ENCODE data around the gene RTF1. TPM values are rescaled to one million over a fixed set of nuclear protein-coding genes. Genes with fewer than 3 reads are reported as not detected.

The RTF1 gene
- total RNA-seq, 1 experiment from 2014 or later, result 18.8 TPM

DNA sequence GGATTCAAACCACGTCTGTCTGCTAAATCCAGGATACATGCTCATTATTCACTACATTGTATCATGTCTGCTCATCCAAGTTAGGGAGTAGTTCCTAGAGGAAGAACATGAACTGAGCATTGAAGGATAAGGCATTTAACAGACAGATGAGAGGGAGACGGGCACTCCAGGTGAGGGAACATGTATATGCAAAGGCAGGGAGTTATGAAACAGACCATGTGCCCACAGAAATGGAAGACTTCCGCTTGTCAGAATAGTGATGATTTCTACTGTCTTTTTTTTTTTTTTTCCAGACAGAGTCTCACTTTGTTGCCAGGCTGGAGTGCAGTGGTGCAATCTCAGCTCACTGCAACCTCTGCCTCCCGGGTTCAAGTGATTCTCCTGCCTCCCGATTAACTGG lies 9.6 kb upstream of the RTF1 start:
- H3K27ac Mint-ChIP-seq (ENCODE audit: unreplicated experiment), result no peak overlapping the region
- peaks cover 16% of the 10 kb centered on the region for H3K36me3 Mint-ChIP-seq (ENCODE audit: insufficient read depth, unreplicated experiment)
- H3K4me3 Mint-ChIP-seq (ENCODE audit: low read depth, unreplicated experiment), result no peak overlapping the region
- intact Hi-C loops (cut with micrococcal nuclease; ENCODE audit: unreplicated experiment), result no loop called here
- DNase-seq, result no peak
- no peaks in the 10 kb centered on the region for H3K4me1 Mint-ChIP-seq (ENCODE audit: low read depth, unreplicated experiment)
- no TSS peak for BruUV-seq (replicated peaks)
- no peaks in the 10 kb centered on the region for H3K9me3 Mint-ChIP-seq (ENCODE audit: low read depth, unreplicated experiment)
- no peaks in the 10 kb centered on the region for H3K27me3 Mint-ChIP-seq (ENCODE audit: unreplicated experiment)
- TF ChIP-seq, protein P1, sequence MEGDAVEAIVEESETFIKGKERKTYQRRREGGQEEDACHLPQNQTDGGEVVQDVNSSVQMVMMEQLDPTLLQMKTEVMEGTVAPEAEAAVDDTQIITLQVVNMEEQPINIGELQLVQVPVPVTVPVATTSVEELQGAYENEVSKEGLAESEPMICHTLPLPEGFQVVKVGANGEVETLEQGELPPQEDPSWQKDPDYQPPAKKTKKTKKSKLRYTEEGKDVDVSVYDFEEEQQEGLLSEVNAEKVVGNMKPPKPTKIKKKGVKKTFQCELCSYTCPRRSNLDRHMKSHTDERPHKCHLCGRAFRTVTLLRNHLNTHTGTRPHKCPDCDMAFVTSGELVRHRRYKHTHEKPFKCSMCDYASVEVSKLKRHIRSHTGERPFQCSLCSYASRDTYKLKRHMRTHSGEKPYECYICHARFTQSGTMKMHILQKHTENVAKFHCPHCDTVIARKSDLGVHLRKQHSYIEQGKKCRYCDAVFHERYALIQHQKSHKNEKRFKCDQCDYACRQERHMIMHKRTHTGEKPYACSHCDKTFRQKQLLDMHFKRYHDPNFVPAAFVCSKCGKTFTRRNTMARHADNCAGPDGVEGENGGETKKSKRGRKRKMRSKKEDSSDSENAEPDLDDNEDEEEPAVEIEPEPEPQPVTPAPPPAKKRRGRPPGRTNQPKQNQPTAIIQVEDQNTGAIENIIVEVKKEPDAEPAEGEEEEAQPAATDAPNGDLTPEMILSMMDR (IDR thresholded peaks at IDR 0.05; ENCODE audit: unreplicated experiment), result no peak
- CTCF ChIA-PET, result no interaction called here

DNA sequence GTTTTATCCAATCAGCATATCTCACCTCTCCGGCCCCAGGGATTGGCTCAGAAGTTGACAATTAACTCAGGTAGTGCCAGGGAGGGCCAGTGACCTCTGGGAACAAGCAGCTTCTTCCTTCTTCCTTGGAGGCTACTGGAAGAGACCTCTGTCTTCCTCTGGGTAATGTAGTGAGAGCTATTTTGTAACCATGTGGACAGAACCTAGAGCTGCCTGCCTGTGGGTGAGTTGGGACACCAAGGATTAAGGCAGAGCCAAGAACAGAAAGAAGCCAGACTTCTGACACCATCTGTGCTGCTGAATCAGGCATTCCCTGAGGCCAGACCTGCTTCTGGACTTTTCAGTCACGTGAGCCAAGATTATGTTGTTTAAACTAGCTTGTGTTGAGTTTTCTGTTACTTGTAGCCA lies 8.7 kb upstream of the RTF1 start:
- intact Hi-C loops (cut with micrococcal nuclease; ENCODE audit: unreplicated experiment), result no loop called here
- no peak for DNase-seq
- no peak overlapping the region for H3K27ac Mint-ChIP-seq (ENCODE audit: unreplicated experiment)
- CTCF ChIA-PET, result no interaction called here
- no TSS peak for BruUV-seq (replicated peaks)
- no peaks in the 10 kb centered on the region for H3K9me3 Mint-ChIP-seq (ENCODE audit: low read depth, unreplicated experiment)
- H3K36me3 Mint-ChIP-seq (ENCODE audit: insufficient read depth, unreplicated experiment), result peaks cover 7% of the 10 kb centered on the region
- TF ChIP-seq, protein P1 (IDR thresholded peaks at IDR 0.05; ENCODE audit: unreplicated experiment), result no peak
- no peaks in the 10 kb centered on the region for H3K4me1 Mint-ChIP-seq (ENCODE audit: low read depth, unreplicated experiment)
- no peaks in the 10 kb centered on the region for H3K27me3 Mint-ChIP-seq (ENCODE audit: unreplicated experiment)
- no peak overlapping the region for H3K4me3 Mint-ChIP-seq (ENCODE audit: low read depth, unreplicated experiment)

DNA sequence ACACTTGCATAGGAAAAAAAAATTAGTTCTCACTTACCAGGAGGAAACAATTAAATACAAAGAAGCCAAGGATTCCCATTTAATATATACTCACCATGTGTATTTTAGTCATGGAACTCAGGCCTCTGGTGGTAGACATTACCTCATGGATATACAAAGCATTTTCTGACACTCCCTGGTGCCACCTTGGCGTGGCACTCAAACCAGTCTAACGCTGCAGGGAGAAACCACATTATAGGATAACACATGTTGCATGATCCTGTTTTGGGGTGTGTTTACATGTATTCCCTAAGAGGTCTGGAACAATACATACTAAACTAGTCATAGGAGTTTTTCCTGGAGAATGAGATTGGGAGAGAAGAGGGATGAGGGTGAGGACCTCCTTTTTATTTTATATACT lies 5.9 kb upstream of the RTF1 start:
- TF ChIP-seq, protein P1 (IDR thresholded peaks at IDR 0.05; ENCODE audit: unreplicated experiment), result no peak
- Mint-ChIP-seq H3K27me3 (ENCODE audit: unreplicated experiment) (no peaks in the 10 kb centered on the region), H3K36me3 (ENCODE audit: insufficient read depth, unreplicated experiment) (peaks cover under 1% of the 10 kb centered on the region), H3K27ac (ENCODE audit: unreplicated experiment) (no peak overlapping the region), H3K4me3 (ENCODE audit: low read depth, unreplicated experiment) (no peak overlapping the region), H3K4me1 (ENCODE audit: low read depth, unreplicated experiment) (no peaks in the 10 kb centered on the region), H3K9me3 (ENCODE audit: low read depth, unreplicated experiment) (no peaks in the 10 kb centered on the region)
- no peak for DNase-seq
- CTCF ChIA-PET, result no interaction called here
- no TSS peak for BruUV-seq (replicated peaks)
- intact Hi-C loops (cut with micrococcal nuclease; ENCODE audit: unreplicated experiment), result no loop called here

DNA sequence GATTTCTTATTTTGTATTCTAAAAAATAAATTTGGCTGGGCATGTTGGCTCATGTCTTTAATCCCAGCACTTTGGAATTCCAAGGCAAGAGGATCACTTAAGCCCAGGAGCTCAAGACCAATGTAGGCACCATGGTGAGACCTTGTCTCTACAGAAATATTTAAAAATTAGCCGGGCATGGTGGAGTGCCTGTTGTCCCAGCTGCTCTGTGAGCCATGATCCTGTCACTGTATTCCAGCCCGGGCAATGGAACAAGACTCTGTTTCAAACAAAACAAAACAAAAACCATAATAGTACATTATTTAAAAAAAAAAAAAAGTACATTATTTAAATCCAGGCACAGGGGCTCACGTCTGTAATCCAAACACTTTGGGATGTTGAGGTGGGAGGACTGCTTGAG lies 5.5 kb upstream of the RTF1 start:
- CTCF ChIA-PET, result no interaction called here
- Mint-ChIP-seq H3K4me3 (ENCODE audit: low read depth, unreplicated experiment) (no peak overlapping the region), H3K9me3 (ENCODE audit: low read depth, unreplicated experiment) (no peaks in the 10 kb centered on the region), H3K27me3 (ENCODE audit: unreplicated experiment) (no peaks in the 10 kb centered on the region), H3K27ac (ENCODE audit: unreplicated experiment) (no peak overlapping the region), H3K36me3 (ENCODE audit: insufficient read depth, unreplicated experiment) (peaks cover 4% of the 10 kb centered on the region), H3K4me1 (ENCODE audit: low read depth, unreplicated experiment) (no peaks in the 10 kb centered on the region)
- intact Hi-C loops (cut with micrococcal nuclease; ENCODE audit: unreplicated experiment), result no loop called here
- TF ChIP-seq, protein P1 (IDR thresholded peaks at IDR 0.05; ENCODE audit: unreplicated experiment), result no peak
- DNase-seq, result no peak
- no TSS peak for BruUV-seq (replicated peaks)

Measured in Calu3 (cell line).